ENCODE results near the gene LTBR.
"Not testable (repeated sequence)": the region's sequence is repeated elsewhere in the genome, so short reads cannot be mapped to it uniquely, and the experiment has no call there.

Gene LTBR

DNA sequence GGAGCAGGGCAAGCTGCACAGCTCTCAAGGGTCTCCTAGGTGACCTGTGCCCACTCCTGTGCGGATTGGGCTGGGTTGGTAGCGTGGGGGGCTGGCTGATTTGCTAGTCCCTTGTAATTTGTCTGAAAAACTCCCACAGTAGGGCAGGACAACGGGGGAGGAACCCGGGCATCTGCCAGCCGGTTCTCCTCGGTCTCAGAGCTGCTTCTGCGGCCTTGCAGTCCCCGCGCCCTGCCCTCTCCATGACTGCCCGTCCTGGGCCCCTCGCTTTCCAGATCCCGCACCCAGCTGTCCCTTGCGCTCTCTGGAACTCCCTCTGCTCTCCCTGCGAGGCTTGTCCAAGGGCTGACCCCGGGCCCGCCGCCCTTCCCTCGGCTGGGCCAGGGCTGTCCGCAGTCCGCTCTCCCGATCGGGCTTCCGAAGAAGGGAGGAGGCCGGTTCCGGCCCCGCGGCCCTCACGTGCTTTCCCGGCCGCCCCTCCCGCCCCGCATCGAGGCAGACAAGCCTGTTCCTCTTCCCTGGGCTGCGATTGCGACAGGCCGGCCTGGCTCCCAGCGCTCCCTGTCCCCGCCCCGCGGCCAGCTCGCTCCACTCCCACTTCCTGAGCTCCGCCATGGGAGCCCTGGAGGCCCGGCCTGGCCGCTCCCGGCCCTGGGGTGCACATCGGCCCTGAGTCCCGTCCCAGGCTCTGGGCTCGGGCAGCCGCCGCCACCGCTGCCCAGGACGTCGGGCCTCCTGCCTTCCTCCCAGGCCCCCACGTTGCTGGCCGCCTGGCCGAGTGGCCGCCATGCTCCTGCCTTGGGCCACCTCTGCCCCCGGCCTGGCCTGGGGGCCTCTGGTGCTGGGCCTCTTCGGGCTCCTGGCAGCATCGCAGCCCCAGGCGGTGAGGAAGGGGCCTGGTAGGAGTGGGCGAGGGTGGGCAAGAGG, at the start of gene LTBR:
TSS of gene LTBR (plus strand) at position 591 of the 927 bp plus-strand sequence. CDS start at position 788, 197 bp downstream.
- no peak for DNase-seq (ENCODE audit: low read depth in 2 of 2)

- no peak for DNase-seq (ENCODE audit: low read depth in 2 of 2)
Observed at GRCh38 chr12:6334359-6334758, 49.6 kb upstream of the LTBR start.

DNA sequence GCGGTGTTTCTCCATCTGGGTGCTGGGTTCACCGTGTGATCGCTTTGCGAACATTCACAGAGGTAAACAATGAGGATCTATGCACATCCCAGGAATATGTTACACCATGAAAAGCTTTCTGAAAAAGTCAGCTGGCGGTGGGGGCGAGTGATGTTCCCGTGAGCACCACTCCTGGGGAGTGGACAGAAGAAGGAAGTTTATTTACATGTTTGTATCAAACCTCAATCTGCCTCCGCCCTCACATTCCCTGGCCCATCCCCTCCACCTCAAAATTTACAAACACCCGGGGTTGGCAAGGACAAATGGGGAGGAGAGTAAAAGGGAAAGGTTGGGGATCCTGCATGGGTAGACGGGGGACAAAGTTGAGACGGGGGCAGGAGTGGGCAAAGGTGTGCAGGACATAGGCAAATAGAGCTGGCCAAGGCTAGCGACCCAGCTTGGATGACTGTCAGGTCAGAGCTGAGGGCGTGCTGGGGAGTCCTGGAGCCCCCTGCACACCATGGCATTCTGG, 49.0 kb upstream of the LTBR start:
- no peak for DNase-seq (ENCODE audit: low read depth in 2 of 2)

DNA sequence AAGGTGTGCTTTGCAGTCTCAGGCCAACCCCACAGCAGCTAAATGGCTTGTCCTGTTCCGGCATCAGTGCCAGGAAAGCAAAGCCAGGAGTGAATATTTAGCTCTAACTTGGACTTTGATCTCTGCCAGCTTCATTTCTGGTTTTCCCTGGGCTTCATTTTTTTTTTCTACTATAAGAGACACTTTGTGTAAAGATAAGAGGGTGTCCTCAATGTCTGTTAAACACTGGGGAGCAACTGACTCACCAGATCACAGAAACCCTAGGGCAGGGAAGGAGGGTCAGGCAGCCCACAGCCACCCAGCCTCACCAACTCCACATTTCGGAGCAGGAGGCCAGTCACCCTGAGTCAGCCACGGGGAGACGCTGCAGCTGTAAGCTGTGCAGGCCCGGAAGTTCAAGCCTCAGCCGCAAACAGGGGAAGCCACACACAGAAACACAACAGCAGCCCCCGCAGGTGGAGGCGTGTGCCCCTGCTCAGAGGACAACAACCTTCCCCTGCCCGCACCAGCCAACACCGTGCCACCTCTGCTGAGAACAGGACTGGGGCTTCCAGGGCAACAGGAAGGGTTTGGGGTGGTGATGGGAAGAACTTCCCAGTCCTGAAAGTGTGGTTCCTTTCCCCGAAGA, 48.4 kb upstream of the LTBR start:
- DNase-seq (ENCODE audit: low read depth in 2 of 2), result peak; percentile 69 to 83

DNA sequence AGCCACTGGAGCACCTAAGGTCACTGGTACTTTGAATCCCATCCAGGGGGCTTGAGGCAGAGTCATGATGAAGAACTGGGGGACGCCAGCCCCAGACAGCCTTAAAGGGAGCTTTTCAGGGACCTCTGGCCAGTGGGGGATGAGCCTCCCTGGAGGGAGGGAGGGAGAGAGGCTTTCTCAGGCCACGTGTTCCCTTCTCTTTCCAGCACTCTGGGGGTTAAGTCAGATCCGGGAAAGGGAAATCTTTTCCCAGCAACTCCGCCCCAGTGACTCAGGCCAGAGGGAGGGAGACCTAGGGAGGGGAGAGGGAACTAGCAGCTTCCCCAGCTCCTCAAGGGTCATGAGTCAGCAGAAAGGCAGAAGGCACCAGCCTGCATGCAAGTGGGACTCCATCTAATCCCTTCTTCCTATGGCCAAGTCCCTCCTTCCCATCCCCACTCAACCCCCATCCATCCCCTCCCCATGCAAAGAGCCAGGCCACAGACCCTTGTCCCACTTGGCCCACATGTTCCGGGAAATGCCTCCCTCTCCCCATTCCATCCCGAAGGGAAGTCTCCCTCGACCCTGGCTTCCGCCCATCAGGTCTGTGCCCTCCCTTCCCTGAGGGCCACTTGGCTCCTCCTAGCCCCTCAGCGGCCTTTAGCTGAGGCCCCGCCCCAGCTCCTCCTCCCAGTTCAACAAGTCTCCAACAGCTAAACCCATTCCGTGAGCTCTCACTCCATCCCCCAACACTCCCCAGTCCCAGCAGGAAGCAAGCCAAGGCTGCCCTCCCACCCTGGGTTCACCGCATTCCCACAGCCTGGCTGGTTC, 47.7 kb upstream of the LTBR start:
- DNase-seq (ENCODE audit: low read depth in 2 of 2), result peak in 1 of 2 donors; percentile 39

DNA sequence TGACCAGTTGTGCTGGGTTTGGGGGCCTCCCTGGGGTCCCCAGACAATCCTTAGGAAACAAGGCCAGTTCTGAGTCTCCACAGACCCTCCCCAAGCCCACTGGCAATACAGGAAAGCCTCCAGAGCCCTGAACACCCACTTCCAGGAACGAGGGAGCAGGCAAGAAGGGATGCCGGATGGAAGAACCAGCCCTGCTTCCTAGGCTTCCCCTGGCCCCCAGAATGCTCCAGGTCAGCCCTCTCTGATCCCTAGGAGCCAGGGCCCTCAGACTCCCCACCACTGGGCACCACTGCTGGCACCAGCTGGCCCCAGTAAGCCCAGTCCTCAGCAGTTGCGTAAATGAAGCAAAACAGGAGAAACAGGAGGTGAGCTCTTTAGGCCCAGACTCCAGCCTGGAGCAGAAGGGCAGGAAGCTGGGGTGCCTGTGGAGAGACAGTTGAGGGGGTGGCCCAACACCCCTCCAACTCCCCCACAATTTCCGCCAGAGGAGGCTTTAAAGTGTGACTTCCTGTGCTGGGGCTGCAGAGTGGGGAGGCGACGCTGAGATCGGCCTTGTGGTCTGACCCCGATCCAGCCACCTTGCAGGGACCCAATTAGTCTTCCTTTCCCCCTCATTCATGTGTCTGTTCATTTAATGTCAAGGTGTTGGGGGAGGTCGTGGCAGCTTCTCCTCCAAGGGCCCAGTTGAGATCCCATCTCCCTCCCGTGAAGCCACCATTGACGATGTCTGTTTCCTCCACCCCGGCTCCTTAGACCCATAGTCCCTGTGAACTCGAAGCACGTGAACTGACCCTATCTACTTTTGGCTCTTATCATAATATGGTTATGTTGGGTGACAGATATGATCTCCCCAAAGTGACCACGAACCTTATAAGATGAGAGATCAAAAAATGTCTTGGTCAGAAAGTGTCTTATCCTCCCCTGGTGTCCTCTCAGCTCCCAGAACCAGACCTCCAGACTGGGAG, 46.8 kb upstream of the LTBR start:
- no peak for DNase-seq (ENCODE audit: low read depth in 2 of 2)

DNA sequence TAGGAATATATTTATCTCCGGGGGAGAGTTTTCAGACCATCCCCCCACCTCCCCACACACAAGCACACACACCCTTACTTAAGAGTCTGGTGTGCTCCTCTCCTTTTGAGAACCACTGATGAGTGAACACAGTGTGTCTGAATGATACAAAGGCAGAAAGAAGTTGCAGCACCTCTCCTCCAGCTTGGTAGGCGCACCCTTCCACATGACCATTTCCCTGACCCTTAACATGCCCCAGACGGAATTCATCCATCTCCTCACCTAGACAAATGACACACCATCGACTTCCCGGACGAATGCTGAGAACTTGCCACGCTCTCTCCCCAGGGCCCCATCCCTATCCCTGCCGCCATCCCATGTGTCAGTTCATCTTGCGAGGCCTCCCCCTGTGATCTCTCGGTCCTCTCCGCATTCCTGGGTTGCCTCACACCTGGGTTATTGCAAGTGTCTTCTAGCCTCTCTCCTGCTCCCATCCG, 46.0 kb upstream of the LTBR start:
- DNase-seq (ENCODE audit: low read depth in 2 of 2), result no peak

GRCh38 chr12:6338536-6338935, 45.4 kb upstream of the LTBR start:
- DNase-seq (ENCODE audit: low read depth in 2 of 2), result not testable (repeated sequence)

DNA sequence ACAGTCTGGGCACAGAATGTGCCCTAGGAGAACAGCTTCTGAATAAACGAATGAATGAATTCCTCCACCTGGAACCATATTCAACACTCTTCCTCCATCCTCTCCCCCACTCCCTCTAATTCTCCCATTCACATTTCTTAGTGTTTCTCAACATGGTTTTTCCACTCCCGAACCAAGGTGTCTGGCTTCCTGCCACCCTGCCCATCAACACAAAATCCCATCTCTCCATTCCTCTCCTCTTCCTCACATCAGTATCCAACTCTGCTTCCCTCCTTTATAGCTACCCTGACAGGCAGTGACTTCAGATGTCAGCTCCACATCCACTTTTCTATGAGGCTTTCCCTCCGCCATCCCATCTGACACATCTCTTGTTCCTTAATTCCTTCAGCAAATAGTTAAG, 45.0 kb upstream of the LTBR start:
- DNase-seq (ENCODE audit: low read depth in 2 of 2), result no peak

GRCh38 chr12:6340032-6340638, 43.8 kb upstream of the LTBR start:
- DNase-seq (ENCODE audit: low read depth in 2 of 2), result no peak

GRCh38 chr12:6340745-6341416, 43.1 kb upstream of the LTBR start:
- no peak for DNase-seq (ENCODE audit: low read depth in 2 of 2)

- peak; percentile 25 to 32 for DNase-seq (ENCODE audit: low read depth in 2 of 2)
Observed at GRCh38 chr12:6341417-6342139, 42.4 kb upstream of the LTBR start, which contains the start of gene TNFRSF1A. Gene TNFRSF1A, minus strand, starts transcription at chr12:6342076. Its CDS starts 262 bp downstream, at chr12:6341814.

- DNase-seq (ENCODE audit: low read depth in 2 of 2), result no peak
Observed at GRCh38 chr12:6342140-6342889, 41.6 kb upstream of the LTBR start.

GRCh38 chr12:6343518-6343917, 40.4 kb upstream of the LTBR start:
- no peak for DNase-seq (ENCODE audit: low read depth in 2 of 2)

- DNase-seq (ENCODE audit: low read depth in 2 of 2), result not testable (repeated sequence)
Observed at GRCh38 chr12:6344101-6344660, 39.8 kb upstream of the LTBR start.

DNA sequence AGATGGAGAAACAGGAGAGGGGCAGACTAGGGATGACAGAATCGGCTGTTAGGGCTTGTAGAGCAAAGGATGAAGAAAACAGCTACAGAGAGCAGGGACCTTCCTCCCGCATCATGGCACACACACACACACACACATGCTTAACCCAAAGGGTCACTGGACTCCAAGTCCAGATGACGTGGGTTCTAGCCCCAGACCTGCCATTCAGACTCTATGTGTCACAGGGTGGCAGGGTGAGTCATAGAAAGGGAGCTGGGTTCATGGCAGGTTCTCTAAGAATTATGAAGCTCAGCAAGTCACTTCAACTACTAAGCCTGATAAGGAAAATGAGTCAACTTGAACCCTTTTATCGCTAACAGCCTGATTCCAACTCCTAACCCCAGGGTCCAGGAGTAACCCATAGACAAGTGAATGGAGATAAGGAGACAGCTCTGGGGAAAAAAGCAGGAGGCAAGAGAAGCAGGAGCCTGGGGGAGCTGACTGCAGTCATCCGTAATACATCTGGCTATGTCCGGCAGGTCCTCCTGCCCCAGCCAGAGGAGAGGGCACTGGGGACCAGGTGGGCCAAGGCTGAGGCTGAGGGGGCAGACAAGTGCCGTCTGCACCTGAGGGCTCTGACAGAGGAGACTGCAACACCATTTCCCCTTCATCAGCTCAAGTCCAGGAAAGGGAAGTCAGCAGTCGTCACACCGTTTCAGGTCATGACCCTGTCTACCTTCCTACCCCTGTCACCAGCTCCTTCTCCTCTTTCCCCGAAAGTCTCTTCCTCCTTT, 38.5 kb upstream of the LTBR start:
- DNase-seq (ENCODE audit: low read depth in 2 of 2), result peak in 1 of 2 donors; percentile 25

- DNase-seq (ENCODE audit: low read depth in 2 of 2), result no peak
Observed at GRCh38 chr12:6346235-6346832, 37.6 kb upstream of the LTBR start.

All from stimulated activated CD4-positive, alpha-beta T cell treated with anti-CD3 and anti-CD28 coated beads, Interleukin-1b, Interleukin-23, amount 100 ng/mL, for 4 hours (primary cell).